HG03045 (cell line): ENCODE results near the gene BEX3.

Experiments
- ATAC-seq: cut with Tn5 transposase; IDR thresholded peaks from one replicate; pipeline ENCODE4 v1.9.1; 2021; ENCODE audit warnings: mild to moderate bottlenecking, moderate library complexity; ENCODE audit not compliant: unreplicated experiment

Gene BEX3

GRCh38 chrX:103418811-103419340 is 42.5 kb downstream of the BEX3 start:
- no peak for ATAC-seq

- ATAC-seq: no peak
These were observed 47.8 kb downstream of the BEX3 start for GRCh38 chrX:103423955-103424638.
